SW 1271 (cell line): ENCODE results near the gene KDM4C.
"Not testable (repeated sequence)": the region's sequence is repeated elsewhere in the genome, so short reads cannot be mapped to it uniquely, and the experiment has no call there.

Source experiments
- DNase-seq, 2 experiments: peaks; one replicate each; lab custom pipeline; 2025; lab: John Stamatoyannopoulos, UW

The KDM4C gene

DNA sequence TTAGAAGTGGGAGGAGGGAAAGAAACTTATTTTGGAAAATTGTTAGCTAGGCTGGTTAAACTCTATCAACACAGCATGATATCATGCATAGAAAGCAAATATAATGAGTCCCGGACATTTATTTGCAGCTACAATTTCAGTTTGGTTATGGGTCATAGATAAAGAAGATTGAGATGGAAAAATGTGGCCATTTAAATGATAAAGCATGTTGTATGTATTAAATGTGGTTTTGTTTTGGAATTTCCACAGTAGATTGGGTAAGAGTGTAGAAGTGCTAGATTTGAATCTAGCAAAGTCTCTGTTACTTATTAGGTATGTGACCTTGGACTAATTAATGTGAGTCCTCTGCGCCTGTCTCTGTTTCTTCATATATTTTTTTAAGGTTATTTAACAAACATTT lies 217.4 kb downstream of the KDM4C start:
- no peak for DNase-seq

DNA sequence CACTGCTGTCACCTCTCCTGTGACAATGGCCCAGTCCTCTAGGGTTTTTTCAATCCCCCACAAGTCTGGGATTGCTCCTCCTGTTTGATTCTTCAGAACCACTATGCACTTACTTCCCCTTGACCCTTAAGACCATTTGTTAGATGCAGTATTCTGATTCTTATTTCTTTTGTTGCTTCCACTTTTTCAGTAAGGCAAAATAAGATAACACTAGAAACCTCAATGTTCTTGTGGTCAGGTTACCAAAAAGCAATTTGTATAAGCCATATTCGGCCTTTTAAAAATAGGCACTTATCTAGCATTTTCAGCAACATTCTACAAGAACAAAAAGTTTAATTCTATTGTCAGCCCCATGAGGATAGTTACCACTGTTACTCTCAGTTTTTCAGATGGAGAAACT lies 220.0 kb downstream of the KDM4C start:
- DNase-seq: no peak

- no peak for DNase-seq
Observed at GRCh38 chr9:6978591-6978990, 220.8 kb downstream of the KDM4C start.

DNA sequence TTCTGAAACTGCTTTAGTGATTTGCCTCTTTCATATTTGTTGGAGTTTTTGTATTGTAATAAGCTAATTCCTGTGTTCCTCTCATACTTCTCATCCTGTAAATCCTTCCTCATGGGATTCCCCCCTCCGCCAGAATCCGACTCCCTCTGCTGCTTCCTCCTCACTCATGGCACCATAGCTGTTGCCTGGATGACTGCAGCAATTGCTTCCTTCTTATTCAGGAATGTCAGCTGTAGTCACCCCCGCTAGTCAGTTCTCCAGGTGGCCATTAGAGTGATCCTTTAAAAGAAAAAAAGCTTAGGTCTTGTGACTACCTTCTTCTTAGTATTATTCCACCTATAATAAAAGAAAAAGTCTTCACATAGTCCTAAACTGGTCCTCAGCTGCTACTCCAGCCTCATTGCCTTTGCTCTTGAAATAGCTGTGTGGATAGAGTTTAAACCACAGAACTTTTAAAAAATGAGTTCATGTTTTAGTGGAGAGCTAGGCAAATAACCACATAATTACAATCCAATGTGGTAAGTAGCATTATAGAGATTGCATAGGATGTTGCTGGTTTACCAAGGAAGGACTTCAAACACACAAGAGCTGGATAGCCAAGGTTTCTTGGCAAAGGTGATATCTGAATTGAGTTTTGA lies 227.3 kb downstream of the KDM4C start:
- no peak for DNase-seq

- DNase-seq: no peak
Observed at GRCh38 chr9:6986141-6986815, 228.5 kb downstream of the KDM4C start.

DNA sequence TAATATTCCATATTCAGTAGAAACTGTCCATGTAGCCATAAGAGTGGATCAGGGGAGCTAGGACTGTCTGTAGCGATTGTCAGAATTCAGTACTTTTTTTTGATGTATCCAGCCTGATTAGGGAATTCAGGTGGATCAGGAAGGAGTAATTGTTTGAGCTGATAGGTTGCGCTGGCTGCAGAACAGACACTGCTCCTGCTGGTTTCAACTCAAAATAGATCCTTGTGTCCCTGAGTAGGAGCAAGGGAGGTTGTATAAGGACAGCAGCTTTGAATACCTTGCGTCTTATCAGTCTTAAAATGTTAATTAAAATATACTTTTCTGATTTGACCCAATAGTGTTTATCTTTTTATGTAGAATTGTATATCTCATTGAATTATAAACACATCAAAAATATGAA lies 229.6 kb downstream of the KDM4C start:
- no peak for DNase-seq

- no peak for DNase-seq
Observed at GRCh38 chr9:6991418-6991817, 233.6 kb downstream of the KDM4C start.

DNA sequence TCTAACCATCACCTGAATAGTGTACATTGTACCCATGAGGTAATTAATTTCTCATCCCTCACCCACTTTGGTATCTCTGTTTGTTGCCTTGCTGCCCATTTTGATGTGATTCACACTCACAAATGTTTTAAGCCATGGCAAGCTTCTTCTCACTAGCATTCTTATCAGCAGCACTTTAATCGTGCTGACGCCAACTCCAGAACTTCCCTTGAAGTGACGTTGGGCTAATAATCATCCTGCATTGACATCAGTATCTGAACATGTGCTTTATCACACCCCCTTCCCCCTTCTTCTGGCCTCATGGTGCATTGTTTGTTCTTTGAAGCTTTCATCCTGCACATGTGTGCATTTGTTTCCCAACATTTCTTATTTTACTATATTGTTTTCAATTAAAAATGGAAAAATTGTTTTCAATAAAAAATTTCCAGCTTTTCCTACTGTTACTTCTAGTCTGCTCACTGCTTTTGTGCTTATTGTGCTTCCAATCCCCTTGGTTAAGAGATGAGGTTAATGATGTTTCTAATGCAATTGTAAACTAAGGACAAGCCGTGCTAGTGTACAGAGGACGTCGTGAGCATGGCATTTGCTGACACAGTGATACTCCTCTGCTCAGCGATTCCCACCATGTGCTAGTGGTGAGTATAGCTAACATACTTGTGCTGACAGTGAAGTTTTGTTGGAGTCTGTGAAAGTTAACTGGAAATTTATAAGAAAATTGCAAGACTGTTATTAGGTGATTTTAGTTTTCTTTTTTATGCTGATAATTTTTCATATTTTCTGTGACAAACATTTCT lies 238.5 kb downstream of the KDM4C start:
- DNase-seq: no peak

- no peak for DNase-seq
Observed at GRCh38 chr9:6997330-6997729, 239.6 kb downstream of the KDM4C start.

DNA sequence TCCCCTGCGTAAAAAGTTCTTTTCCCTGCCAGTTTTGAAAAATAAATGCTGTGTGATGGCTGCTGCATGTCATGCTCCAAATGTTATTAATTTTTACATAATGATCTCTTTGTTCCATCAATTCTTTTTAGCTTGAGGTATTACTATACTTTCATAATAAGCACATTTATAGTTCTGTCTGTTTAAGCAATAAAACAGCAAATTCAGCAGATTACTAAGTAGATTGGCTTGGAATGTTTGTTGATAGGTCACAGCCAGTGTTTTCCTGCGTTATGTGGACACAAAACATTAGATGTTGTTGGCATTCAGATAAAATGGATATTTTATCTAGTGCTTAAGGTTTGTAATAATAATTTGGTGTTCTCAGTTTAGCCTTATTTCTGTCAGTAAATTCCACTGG lies 242.0 kb downstream of the KDM4C start:
- no peak for DNase-seq

- DNase-seq: no peak
Observed at GRCh38 chr9:7001571-7001970, 243.8 kb downstream of the KDM4C start.

GRCh38 chr9:7003861-7004260 lies 246.1 kb downstream of the KDM4C start:
- DNase-seq: no peak

GRCh38 chr9:7006417-7006816 lies 248.6 kb downstream of the KDM4C start:
- no peak for DNase-seq

- no peak for DNase-seq
Observed at GRCh38 chr9:7008411-7008810, 250.6 kb downstream of the KDM4C start.

GRCh38 chr9:7009065-7009464 lies 251.3 kb downstream of the KDM4C start:
- no peak for DNase-seq

GRCh38 chr9:7011395-7012067 lies 253.8 kb downstream of the KDM4C start:
- DNase-seq: no peak

GRCh38 chr9:7027996-7028395 lies 270.2 kb downstream of the KDM4C start:
- DNase-seq: no peak

GRCh38 chr9:7028591-7028990 lies 270.8 kb downstream of the KDM4C start:
- DNase-seq: no peak

- DNase-seq: not testable (repeated sequence)
Observed at GRCh38 chr9:7030943-7031342, 273.2 kb downstream of the KDM4C start.

DNA sequence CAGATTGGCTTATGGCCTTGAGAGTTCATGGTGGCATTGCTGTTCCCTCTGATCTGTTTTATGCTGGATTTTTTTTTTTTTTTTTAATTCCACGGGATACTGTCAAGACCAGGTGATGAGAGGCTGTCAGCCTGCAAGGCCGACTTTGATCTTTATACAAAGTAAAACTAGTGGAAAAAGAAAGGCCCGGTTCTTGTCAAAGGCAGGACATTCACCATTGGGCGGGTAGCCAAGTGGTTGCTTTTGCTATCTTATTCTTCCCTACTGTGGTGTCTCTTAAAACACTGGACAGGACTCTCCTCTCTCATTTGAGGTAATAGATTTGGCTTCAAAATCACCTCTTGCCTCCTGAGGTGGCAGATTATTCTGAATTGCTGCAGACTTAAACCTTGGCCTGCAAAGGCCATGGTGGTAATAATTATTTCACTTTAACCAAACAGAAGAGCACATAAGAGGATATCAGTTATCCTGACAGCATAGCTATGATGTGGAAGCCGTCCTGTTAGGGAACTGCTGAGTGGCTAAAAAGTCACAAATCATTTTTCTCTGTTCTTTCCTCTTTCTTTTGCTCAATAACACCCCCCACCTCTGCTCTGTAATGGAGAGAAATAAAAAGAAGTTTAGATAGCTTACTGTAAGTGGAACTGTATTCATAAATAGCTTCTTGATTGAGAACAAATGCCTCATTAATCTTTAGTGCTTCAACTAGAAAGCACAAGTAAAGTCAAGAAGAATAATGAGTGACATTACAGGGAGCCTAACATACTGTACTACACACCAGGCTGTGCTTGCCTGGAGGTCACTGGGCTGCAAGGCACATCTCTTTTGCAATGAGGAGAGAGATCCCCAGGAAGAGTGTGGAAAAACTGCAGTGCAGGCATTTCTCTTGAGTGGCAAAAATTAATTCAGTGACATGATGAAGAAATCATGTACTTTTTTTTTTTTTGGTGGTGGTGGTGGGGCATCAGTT lies 275.6 kb downstream of the KDM4C start:
- no peak for DNase-seq

DNA sequence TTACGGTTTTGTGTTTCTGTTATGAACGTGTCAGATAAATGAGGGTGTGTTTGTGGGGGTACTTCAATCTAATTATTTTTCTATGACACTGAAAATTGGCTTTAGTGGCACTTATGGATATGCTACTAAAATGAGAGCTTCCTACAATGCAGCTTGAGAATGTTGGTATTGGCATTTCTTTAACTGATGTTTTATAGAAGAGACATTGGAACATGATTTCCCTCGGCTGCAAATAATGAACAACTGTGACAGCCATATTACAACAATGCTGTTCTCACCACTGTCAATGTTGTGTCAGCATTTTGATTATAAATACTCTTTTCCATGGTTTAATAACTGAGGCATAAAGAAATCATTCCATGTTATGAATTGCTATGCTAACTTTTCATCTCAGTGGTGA lies 279.4 kb downstream of the KDM4C start:
- no peak for DNase-seq
